A549 (cell line): ENCODE measurements around the gene SRRT. TPM values are rescaled to one million over a fixed set of nuclear protein-coding genes. Genes with fewer than 3 reads are reported as not detected.

Experiments
- ATAC-seq, 2 experiments: fragments of 200-7000 bp in 1 of 2; fragments of >200 bp in 1 of 2; cut with Nextera tagmentation in 1 of 2; cut with Tn5 transposase in 1 of 2; 3 replicates each; pipeline versions ENCODE4 v1.8.0 to v1.9.1; 2018 to 2020; ENCODE audit warnings: mild to moderate bottlenecking in 1 of 2, moderate library complexity in 1 of 2
- CTCF ChIA-PET: fragments of 300-600 bp; sonication (Branson Sonifier 250); formaldehyde crosslinking; extraction: SDS; loops from one replicate; lab custom pipeline; 2021; ENCODE audit warnings: antibody characterized with exemption, inconsistent platforms; lab: Yijun Ruan, JAX
- POLR2A ChIA-PET: fragments of 350-600 bp; formaldehyde crosslinking; extraction: SDS; loops from one replicate; lab custom pipeline; 2021; ENCODE audit warnings: antibody characterized with exemption, inconsistent platforms; lab: Yijun Ruan, JAX
- DNase-seq, 2 experiments: peaks; one replicate each; pipeline versions ENCODE4 v3.0.0 to v3.0.0-alpha.2; 2011 to 2016; ENCODE audit warnings: low read depth in 1 of 2, low spot score in 1 of 2
- FAIRE-seq: peaks from 2 replicates; lab custom pipeline; 2011; peaks lifted over from hg19 to GRCh38; lab: Jason Lieb, UNC
- H3K27ac ChIP-seq, 2 experiments: fragments of >200 bp; sonication (Bioruptor Twin); formaldehyde crosslinking; 3 replicates each; pipeline ENCODE4 v1.5.1; 2016 to 2017
- H3K4me1 ChIP-seq: fragments of >200 bp; sonication (Bioruptor Twin); formaldehyde crosslinking; 3 replicates; pipeline ENCODE4 v1.6.1; 2016
- H3K4me2 ChIP-seq: fragments of >200 bp; sonication (Bioruptor Twin); formaldehyde crosslinking; 3 replicates; pipeline ENCODE4 v1.6.1; 2016
- H3K4me3 ChIP-seq: fragments of >200 bp; sonication (Bioruptor Twin); formaldehyde crosslinking; 3 replicates; pipeline ENCODE4 v1.5.1; 2016
- H3K9me3 ChIP-seq: fragments of >200 bp; sonication (Bioruptor Twin); formaldehyde crosslinking; 3 replicates; pipeline ENCODE4 v1.6.1; 2016
- BHLHE40 ChIP-seq: IDR thresholded peaks from 2 replicates; pipeline ENCODE4 v1.6.1; 2012; ENCODE audit warnings: low read depth, low read length, inconsistent platforms
- CBX2 ChIP-seq: fragments of 200-600 bp; sonication (generic); IDR thresholded peaks from 2 replicates; pipeline ENCODE4 v1.6.1; 2016; ENCODE audit warnings: low read depth, mild to moderate bottlenecking, borderline replicate concordance
- CEBPB ChIP-seq, 2 experiments: fragments of >200 bp in 1 of 2; sonication (Bioruptor Twin) in 1 of 2; formaldehyde crosslinking in 1 of 2; IDR thresholded peaks; 2 replicates each; pipeline ENCODE4 v1.6.1; 2012 to 2016
- CHD2 ChIP-seq: fragments of 150-350 bp; IDR thresholded peaks from 2 replicates; pipeline ENCODE4 v1.6.1; 2014; ENCODE audit warnings: low read length; ENCODE audit not compliant: partially characterized antibody
- CTCF ChIP-seq: fragments of >200 bp; sonication (Bioruptor Twin); formaldehyde crosslinking; IDR thresholded peaks from 3 replicates; pipeline ENCODE4 v1.5.1; 2016
- E2F6 ChIP-seq: IDR thresholded peaks from 2 replicates; pipeline ENCODE4 v1.6.1; 2012; ENCODE audit warnings: low read depth, borderline replicate concordance
- EHF ChIP-seq: fragments of 250-450 bp; sonication (Bioruptor Pico); IDR thresholded peaks from 2 replicates; pipeline ENCODE4 v1.5.0; 2020; ENCODE audit warnings: mild to moderate bottlenecking
- ELK1 ChIP-seq: fragments of 150-350 bp; IDR thresholded peaks from 2 replicates; pipeline ENCODE4 v1.6.1; 2014; ENCODE audit warnings: low read depth, mild to moderate bottlenecking, low read length
- EP300 ChIP-seq, 2 experiments: fragments of >200 bp; sonication (Bioruptor Twin); formaldehyde crosslinking; IDR thresholded peaks; 2 replicates in 1 of 2; 3 replicates in 1 of 2; pipeline ENCODE4 v1.6.1; 2016 to 2017
- ESRRA ChIP-seq: fragments of 150-350 bp; IDR thresholded peaks from 2 replicates; pipeline ENCODE4 v1.6.1; 2014; ENCODE audit warnings: mild to moderate bottlenecking, low read length, borderline replicate concordance
- FOXS1 ChIP-seq: fragments of 250-450 bp; sonication (Bioruptor Pico); IDR thresholded peaks from 2 replicates; pipeline ENCODE4 v1.5.0; 2020; ENCODE audit warnings: mild to moderate bottlenecking, moderate library complexity
- GATA3 ChIP-seq: IDR thresholded peaks from 2 replicates; pipeline ENCODE4 v1.6.1; 2012; ENCODE audit warnings: borderline replicate concordance
- HOXA7 ChIP-seq: fragments of 250-450 bp; sonication (Bioruptor Pico); IDR thresholded peaks from 2 replicates; pipeline ENCODE4 v1.5.0; 2020; ENCODE audit warnings: mild to moderate bottlenecking, moderate library complexity
- JUNB ChIP-seq: fragments of >200 bp; sonication (Bioruptor Twin); formaldehyde crosslinking; IDR thresholded peaks from 2 replicates; pipeline ENCODE4 v1.6.1; 2016
- KDM1A ChIP-seq: fragments of 200-600 bp; sonication (generic); IDR thresholded peaks from 2 replicates; pipeline ENCODE4 v1.6.1; 2016; ENCODE audit warnings: low read depth, mild to moderate bottlenecking
- MAFK ChIP-seq: fragments of 450-650 bp; IDR thresholded peaks from 2 replicates; pipeline ENCODE4 v1.6.1; 2014; ENCODE audit not compliant: partially characterized antibody
- MYC ChIP-seq: IDR thresholded peaks from 2 replicates; pipeline ENCODE4 v1.6.1; 2012; ENCODE audit warnings: mild to moderate bottlenecking, inconsistent platforms, low read length, improper control_type of control experiment, borderline replicate concordance
- PBX3 ChIP-seq: IDR thresholded peaks from 2 replicates; pipeline ENCODE4 v1.6.1; 2012
- POLR2A ChIP-seq: IDR thresholded peaks from 2 replicates; pipeline ENCODE4 v1.6.1; 2012; ENCODE audit warnings: mild to moderate bottlenecking, low read length
- RARB ChIP-seq: fragments of 250-450 bp; sonication (Bioruptor Pico); IDR thresholded peaks from 2 replicates; pipeline ENCODE4 v1.8.0; 2021; ENCODE audit warnings: mild to moderate bottlenecking, moderate library complexity
- RNF2 ChIP-seq: fragments of 200-600 bp; sonication (generic); IDR thresholded peaks from 2 replicates; pipeline ENCODE4 v1.6.1; 2016; ENCODE audit warnings: low read depth, mild to moderate bottlenecking, antibody characterized with exemption, moderate library complexity, borderline replicate concordance
- SMC3 ChIP-seq: fragments of >200 bp; sonication (Bioruptor Twin); formaldehyde crosslinking; IDR thresholded peaks from 3 replicates; pipeline ENCODE4 v1.6.1; 2018; ENCODE audit warnings: inconsistent platforms
- ZC3H11A ChIP-seq: fragments of 450-650 bp; IDR thresholded peaks from 2 replicates; pipeline ENCODE4 v1.6.1; 2014; ENCODE audit warnings: antibody characterized with exemption, mild to moderate bottlenecking
- ZNF302 ChIP-seq: fragments of 250-450 bp; sonication (Bioruptor Pico); IDR thresholded peaks from 2 replicates; pipeline ENCODE4 v1.9.0; 2021; ENCODE audit warnings: inconsistent platforms, mild to moderate bottlenecking, moderate library complexity
- WGBS: methylation state at CpG from one replicate; pipeline ENCODE4 v1.1.6; 2017; ENCODE audit errors: missing lambda C conversion rate; 5-methylcytosine and 5-hydroxymethylcytosine counted together
- polyA plus RNA-seq, 4 experiments: library from polyadenylated mRNA; depleted of rRNA in 3 of 4; stranded (reverse); fragments of >200 nt; fragmentation: RNase III in 1 of 4; extraction: RNeasy Plus Mini Kit Qiagen cat#74134 plus additional on column Dnase treatment in 1 of 4; gene quantifications; 2 replicates in 3 of 4; 3 replicates in 1 of 4; pipeline ENCODE4 v1.2.3, GENCODE V29; 2011 to 2017

SRRT gene
- polyA plus RNA-seq, 2 of the 4 experiments (the other 2 are of a cell fraction), result 49.9 to 194 TPM

GRCh38 chr7:100899432-100899831, 24.5 kb downstream of the SRRT start:
- no peak for ATAC-seq
- Histone ChIP-seq H3K27ac (no peak overlapping the region), H3K9me3 (no peaks in the 10 kb centered on the region), H3K4me1 (peaks cover 18% of the 10 kb centered on the region), H3K4me3 (no peak overlapping the region), H3K4me2 (no peak overlapping the region)
- CTCF ChIA-PET, result interaction anchor here (0.6 to 7.3 kb wide), 9 partner anchors 50 to 293 kb away, joined by 3 to 45 read pairs (median 5); partner anchors contain the start of gene MUC3A
- DNase-seq, result no peak
- WGBS, result 72% methylated on average over 5 of the region's 5 CpGs
- no peak for FAIRE-seq
- TF ChIP-seq CBX2, result no peak
- no peak for TF ChIP-seq BHLHE40
- no peak for TF ChIP-seq RNF2
- no peak for TF ChIP-seq PBX3
- TF ChIP-seq POLR2A, result no peak
- TF ChIP-seq EHF (CRISPR knock-in tag), result no peak
- no peak for TF ChIP-seq E2F6
- TF ChIP-seq CHD2, result no peak
- no peak for TF ChIP-seq JUNB
- no peak for TF ChIP-seq ELK1
- TF ChIP-seq CTCF, result no peak
- TF ChIP-seq ZNF302 (CRISPR knock-in tag), result no peak
- TF ChIP-seq MAFK, result no peak
- no peak for TF ChIP-seq GATA3
- POLR2A ChIA-PET, result no interaction called here

GRCh38 chr7:100900978-100901377, 26.1 kb downstream of the SRRT start:
- CTCF ChIA-PET, result interaction anchor here (0.7 to 7.3 kb wide), 8 partner anchors 11 to 382 kb away, joined by 3 to 45 read pairs (median 4); no protein-coding TSS in a partner anchor
- Histone ChIP-seq H3K4me3 (no peak overlapping the region), H3K9me3 (no peaks in the 10 kb centered on the region), H3K4me1 (peaks cover 8% of the 10 kb centered on the region; the same call in 2 of the 3 replicates), H3K27ac (no peak overlapping the region), H3K4me2 (no peak overlapping the region)
- POLR2A ChIA-PET, result interaction anchor here (0.8 kb wide), 1 partner anchor 11 kb away, joined by 3 read pairs; the partner anchor contains the start of gene UFSP1
- FAIRE-seq (no peak), DNase-seq (no peak), ATAC-seq (no peak)
- TF ChIP-seq EP300 (IDR thresholded peaks at IDR 0.05), result no peak
- TF ChIP-seq FOXS1 (CRISPR knock-in tag), result no peak
- TF ChIP-seq ESRRA, result no peak
- TF ChIP-seq SMC3, result no peak
- TF ChIP-seq ZC3H11A, result no peak
- no peak for TF ChIP-seq RARB
- TF ChIP-seq CEBPB (IDR thresholded peaks at IDR 0.05), result no peak
- TF ChIP-seq KDM1A, result no peak
- TF ChIP-seq MYC, result no peak
- no peak for TF ChIP-seq HOXA7 (CRISPR knock-in tag)
- WGBS, result 30% methylated on average over 2 of the region's 2 CpGs
